Glutamatergic neuron (in vitro differentiated cells): ENCODE results near the gene HMMR. TPM values are rescaled to one million over a fixed set of nuclear protein-coding genes. Genes with fewer than 3 reads are reported as not detected.
A peak's percentile ranks its signal among the peaks of the same experiment; 100 is the strongest.

ENCODE experiments used
- DNase-seq: peaks from one replicate; pipeline ENCODE4 v3.0.0; 2022
- H3K27ac Mint-ChIP-seq: one replicate; pipeline ENCODE4 v1.8.0; 2020; ENCODE audit warnings: mild to moderate bottlenecking, mixed read lengths, inconsistent platforms; ENCODE audit not compliant: unreplicated experiment
- H3K27me3 Mint-ChIP-seq: one replicate; pipeline ENCODE4 v1.8.0; 2020; ENCODE audit warnings: mild to moderate bottlenecking, moderate library complexity, mixed read lengths, inconsistent platforms; ENCODE audit not compliant: unreplicated experiment
- H3K36me3 Mint-ChIP-seq: one replicate; pipeline ENCODE4 v1.8.0; 2020; ENCODE audit warnings: mild to moderate bottlenecking, mixed read lengths, inconsistent platforms; ENCODE audit not compliant: unreplicated experiment
- H3K4me1 Mint-ChIP-seq: one replicate; pipeline ENCODE4 v1.8.0; 2020; ENCODE audit warnings: mild to moderate bottlenecking, low read depth, mixed read lengths, inconsistent platforms; ENCODE audit not compliant: unreplicated experiment
- H3K4me3 Mint-ChIP-seq: one replicate; pipeline ENCODE4 v1.8.0; 2020; ENCODE audit warnings: mild to moderate bottlenecking, mixed read lengths, inconsistent platforms; ENCODE audit not compliant: unreplicated experiment
- H3K9me3 Mint-ChIP-seq: one replicate; pipeline ENCODE4 v1.8.0; 2020; ENCODE audit warnings: mild to moderate bottlenecking, moderate library complexity, mixed read lengths, inconsistent platforms; ENCODE audit not compliant: unreplicated experiment
- total RNA-seq: library from RNA; stranded (reverse); fragmentation: NEBNext Ultra II Directional; extraction: Animal tissue kit (Norgen Biotek cat#: 25700); gene quantifications from one replicate; pipeline ENCODE4 v1.2.1, GENCODE V29; 2021; ENCODE audit not compliant: unreplicated experiment
- TF ChIP-seq, protein P1 (sequence below): fragments of 200-600 bp; sonication (generic); IDR thresholded peaks from one replicate; pipeline ENCODE4 v1.5.0; 2021; ENCODE audit not compliant: partially characterized antibody, unreplicated experiment

HMMR gene
- total RNA-seq, 1 donor from 2014 or later = 7.4 TPM

- TF ChIP-seq, protein P1, sequence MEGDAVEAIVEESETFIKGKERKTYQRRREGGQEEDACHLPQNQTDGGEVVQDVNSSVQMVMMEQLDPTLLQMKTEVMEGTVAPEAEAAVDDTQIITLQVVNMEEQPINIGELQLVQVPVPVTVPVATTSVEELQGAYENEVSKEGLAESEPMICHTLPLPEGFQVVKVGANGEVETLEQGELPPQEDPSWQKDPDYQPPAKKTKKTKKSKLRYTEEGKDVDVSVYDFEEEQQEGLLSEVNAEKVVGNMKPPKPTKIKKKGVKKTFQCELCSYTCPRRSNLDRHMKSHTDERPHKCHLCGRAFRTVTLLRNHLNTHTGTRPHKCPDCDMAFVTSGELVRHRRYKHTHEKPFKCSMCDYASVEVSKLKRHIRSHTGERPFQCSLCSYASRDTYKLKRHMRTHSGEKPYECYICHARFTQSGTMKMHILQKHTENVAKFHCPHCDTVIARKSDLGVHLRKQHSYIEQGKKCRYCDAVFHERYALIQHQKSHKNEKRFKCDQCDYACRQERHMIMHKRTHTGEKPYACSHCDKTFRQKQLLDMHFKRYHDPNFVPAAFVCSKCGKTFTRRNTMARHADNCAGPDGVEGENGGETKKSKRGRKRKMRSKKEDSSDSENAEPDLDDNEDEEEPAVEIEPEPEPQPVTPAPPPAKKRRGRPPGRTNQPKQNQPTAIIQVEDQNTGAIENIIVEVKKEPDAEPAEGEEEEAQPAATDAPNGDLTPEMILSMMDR = no peak
- Mint-ChIP-seq H3K27ac (peak overlapping the region; percentile 17), H3K4me1 (peaks cover 7% of the 10 kb centered on the region), H3K9me3 (peaks cover 13% of the 10 kb centered on the region), H3K4me3 (peak overlapping the region; percentile 90), H3K27me3 (no peaks in the 10 kb centered on the region), H3K36me3 (no peaks in the 10 kb centered on the region)
- no peak for DNase-seq
These were observed 42.1 kb downstream of the HMMR start for GRCh38 chr5:163502521-163502920.

DNA sequence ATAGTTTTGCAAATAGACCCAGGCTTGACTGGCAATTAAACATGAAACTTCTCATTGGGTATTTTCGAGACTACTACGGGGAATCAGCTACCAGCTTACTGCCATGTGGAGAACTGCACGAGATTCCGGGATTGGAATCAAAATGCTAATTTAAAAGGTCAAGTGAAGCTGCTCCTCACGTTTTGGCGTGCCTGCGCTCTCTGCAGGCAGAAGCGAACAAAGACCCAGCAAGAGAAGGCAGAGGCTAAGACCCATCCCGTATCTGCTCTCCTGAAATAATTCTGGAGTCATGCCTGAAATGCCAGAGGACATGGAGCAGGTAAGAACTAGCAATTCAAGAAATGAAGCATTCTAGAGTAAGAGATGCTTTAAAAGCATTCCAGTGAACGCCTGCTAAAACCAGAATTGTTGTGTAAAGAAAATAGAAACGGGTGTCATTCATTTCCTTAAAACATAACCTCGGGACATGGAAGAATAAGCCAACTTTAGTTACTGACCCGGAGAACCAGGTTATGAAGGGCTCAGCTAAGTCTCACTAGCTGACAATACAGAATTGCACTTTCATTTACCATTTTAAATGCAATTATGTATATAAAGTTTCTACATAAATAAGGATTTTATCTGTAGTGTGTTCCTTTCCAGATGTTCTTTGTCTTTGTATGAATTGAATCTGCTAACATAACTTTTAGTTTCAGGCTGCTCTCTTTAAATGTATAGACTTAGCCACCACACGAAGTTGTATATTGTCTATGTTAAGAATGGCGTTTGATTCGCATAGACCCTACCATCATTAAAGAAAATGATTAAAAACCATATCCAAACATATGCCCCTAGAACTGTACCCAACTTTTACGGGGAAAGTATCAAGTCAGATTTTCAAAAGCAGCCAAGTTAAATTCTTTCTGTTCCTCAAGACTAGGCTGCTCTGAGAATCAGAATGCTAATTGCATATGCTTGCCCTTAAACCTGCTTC, 43.0 kb downstream of the HMMR start:
- H3K4me1 Mint-ChIP-seq = peaks cover 7% of the 10 kb centered on the region
- peaks cover 13% of the 10 kb centered on the region for H3K9me3 Mint-ChIP-seq
- no peaks in the 10 kb centered on the region for H3K36me3 Mint-ChIP-seq
- H3K27ac Mint-ChIP-seq = peak overlapping the region; percentile 96
- H3K4me3 Mint-ChIP-seq = peak overlapping the region; percentile 90
- H3K27me3 Mint-ChIP-seq = no peaks in the 10 kb centered on the region
- TF ChIP-seq, protein P1 = no peak
- DNase-seq = peak; percentile 39

DNA sequence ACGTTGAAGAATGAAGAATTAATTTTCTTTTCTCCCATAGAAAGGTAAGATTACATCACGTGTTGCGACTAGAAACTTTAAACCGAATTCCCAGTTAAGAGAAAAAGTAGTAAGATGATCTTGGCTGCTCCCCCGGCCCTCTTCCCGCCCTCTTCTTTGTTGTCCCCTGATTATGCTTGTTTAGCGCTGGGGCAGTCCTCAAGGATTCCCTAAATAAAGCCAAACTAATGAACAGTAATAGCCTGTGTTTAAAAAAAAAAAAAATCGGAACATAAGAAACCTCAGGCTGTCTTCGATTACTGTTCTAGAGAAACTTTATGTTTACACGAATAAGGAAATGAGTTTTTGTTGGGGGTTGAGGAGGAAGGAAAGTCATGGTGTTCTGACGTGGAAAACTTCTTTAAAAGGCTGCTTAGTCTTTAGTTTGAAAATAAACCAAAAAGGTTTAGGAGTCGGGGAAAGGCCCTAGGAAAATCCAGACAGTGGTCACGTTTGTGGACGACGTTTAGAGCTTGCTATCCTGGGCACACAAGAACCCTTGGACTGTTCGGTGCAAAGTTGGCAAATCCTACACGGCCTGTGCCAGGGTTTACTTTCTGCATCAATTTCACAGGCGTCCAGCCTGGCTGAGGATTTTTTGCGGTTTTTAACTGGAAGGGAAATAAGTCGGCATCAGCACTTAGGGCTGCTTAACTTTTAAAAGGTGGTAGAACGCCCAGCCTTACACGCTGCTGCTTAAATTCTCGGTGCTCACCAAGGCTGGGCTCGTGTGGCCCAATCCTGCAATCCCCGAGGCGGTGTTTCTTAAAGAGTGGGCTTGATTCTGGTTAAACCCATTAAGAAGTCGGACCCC, 43.9 kb downstream of the HMMR start:
- Mint-ChIP-seq H3K27me3 (no peaks in the 10 kb centered on the region), H3K27ac (peak overlapping the region; percentile 96), H3K4me3 (peak overlapping the region; percentile 90), H3K36me3 (no peaks in the 10 kb centered on the region), H3K4me1 (peaks cover 7% of the 10 kb centered on the region), H3K9me3 (peaks cover 13% of the 10 kb centered on the region)
- peak; percentile 26 for DNase-seq
- TF ChIP-seq, protein P1 = no peak

- H3K4me1 Mint-ChIP-seq = peaks cover 7% of the 10 kb centered on the region
- H3K4me3 Mint-ChIP-seq = peak overlapping the region; percentile 90
- no peak for DNase-seq
- H3K9me3 Mint-ChIP-seq = peaks cover 13% of the 10 kb centered on the region
- no peaks in the 10 kb centered on the region for H3K36me3 Mint-ChIP-seq
- TF ChIP-seq, protein P1 = no peak
- no peaks in the 10 kb centered on the region for H3K27me3 Mint-ChIP-seq
- H3K27ac Mint-ChIP-seq = peak overlapping the region; percentile 96
These were observed 44.6 kb downstream of the HMMR start for GRCh38 chr5:163505049-163505367.
